Measurements from ENCODE around the gene VMP1.

The VMP1 gene

GRCh38 chr17:59707149-59707970 lies at the start of gene VMP1, which contains the start of gene PTRH2:
Gene VMP1, plus strand, starts transcription at chr17:59707654. Its CDS starts 23,793 bp downstream, at chr17:59731447.
Gene PTRH2, minus strand, starts transcription at chr17:59707430. Its CDS starts 9,452 bp downstream, at chr17:59697978.
- no peak for TF ChIP-seq CTCF (conservative IDR thresholded peaks at IDR 0.05)
- H3K27ac ChIP-seq: peak within 1 kb of the TSS; percentile 96

GRCh38 chr17:59666235-59666634 lies 41.2 kb upstream of the VMP1 start:
- no peak overlapping the region for H3K27ac ChIP-seq
- TF ChIP-seq CTCF (conservative IDR thresholded peaks at IDR 0.05): no peak

GRCh38 chr17:59668816-59669215 lies 38.6 kb upstream of the VMP1 start:
- no peak for TF ChIP-seq CTCF (conservative IDR thresholded peaks at IDR 0.05)
- peak overlapping the region; percentile 57 for H3K27ac ChIP-seq

GRCh38 chr17:59669411-59669810 lies 38.0 kb upstream of the VMP1 start:
- peak overlapping the region; percentile 57 for H3K27ac ChIP-seq

GRCh38 chr17:59669944-59670343 lies 37.5 kb upstream of the VMP1 start:
- peak overlapping the region; percentile 57 for H3K27ac ChIP-seq

More at GRCh38 chr17:59669411-59669810, 38.0 kb upstream of the VMP1 start:
- no peak for TF ChIP-seq CTCF (conservative IDR thresholded peaks at IDR 0.05)

GRCh38 chr17:59671386-59671785 lies 36.1 kb upstream of the VMP1 start:
- no peak for TF ChIP-seq CTCF (conservative IDR thresholded peaks at IDR 0.05)

More at GRCh38 chr17:59669944-59670343, 37.5 kb upstream of the VMP1 start:
- TF ChIP-seq CTCF (conservative IDR thresholded peaks at IDR 0.05): no peak

GRCh38 chr17:59675231-59675630 lies 32.2 kb upstream of the VMP1 start:
- TF ChIP-seq CTCF (conservative IDR thresholded peaks at IDR 0.05): no peak
- H3K27ac ChIP-seq: no peak overlapping the region

More at GRCh38 chr17:59671386-59671785, 36.1 kb upstream of the VMP1 start:
- H3K27ac ChIP-seq: no peak overlapping the region; the same call in 1 of the 2 replicates

Measured in VCaP (cell line).